Right hindlimb (tissue), 1 donor: Measurements from ENCODE around the gene PLGRKT.
"Not testable (repeated sequence)": the region's sequence is repeated elsewhere in the genome, so short reads cannot be mapped to it uniquely, and the experiment has no call there.

ENCODE experiments used
- DNase-seq: peaks from one replicate; pipeline ENCODE4 v3.0.0-alpha.2; 2018

The PLGRKT gene

DNA sequence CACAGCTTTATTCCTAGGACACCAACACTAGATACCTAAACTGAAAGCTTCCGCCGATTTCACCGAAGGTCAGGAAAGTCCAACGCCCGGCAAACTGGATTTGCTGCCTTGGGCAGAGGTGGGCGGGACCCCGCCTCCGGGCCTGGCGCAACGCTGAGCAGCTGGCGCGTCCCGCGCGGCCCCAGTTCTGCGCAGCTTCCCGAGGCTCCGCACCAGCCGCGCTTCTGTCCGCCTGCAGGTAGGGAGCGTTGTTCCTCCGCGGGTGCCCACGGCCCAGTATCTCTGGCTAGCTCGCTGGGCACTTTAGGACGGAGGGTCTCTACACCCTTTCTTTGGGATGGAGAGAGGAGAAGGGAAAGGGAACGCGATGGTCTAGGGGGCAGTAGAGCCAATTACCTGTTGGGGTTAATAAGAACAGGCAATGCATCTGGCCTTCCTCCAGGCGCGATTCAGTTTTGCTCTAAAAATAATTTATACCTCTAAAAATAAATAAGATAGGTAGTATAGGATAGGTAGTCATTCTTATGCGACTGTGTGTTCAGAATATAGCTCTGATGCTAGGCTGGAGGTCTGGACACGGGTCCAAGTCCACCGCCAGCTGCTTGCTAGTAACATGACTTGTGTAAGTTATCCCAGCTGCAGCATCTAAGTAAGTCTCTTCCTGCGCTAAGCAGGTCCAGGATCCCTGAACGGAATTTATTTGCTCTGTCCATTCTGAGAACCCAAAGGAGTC, 12.8 kb upstream of the PLGRKT start, which contains the start of gene CD274:
TSS of gene CD274 (plus strand) at position 184 of the 733 bp plus-strand sequence. CDS start 5,572 bp downstream, outside the sequence.
- DNase-seq, result peak; percentile 87

DNA sequence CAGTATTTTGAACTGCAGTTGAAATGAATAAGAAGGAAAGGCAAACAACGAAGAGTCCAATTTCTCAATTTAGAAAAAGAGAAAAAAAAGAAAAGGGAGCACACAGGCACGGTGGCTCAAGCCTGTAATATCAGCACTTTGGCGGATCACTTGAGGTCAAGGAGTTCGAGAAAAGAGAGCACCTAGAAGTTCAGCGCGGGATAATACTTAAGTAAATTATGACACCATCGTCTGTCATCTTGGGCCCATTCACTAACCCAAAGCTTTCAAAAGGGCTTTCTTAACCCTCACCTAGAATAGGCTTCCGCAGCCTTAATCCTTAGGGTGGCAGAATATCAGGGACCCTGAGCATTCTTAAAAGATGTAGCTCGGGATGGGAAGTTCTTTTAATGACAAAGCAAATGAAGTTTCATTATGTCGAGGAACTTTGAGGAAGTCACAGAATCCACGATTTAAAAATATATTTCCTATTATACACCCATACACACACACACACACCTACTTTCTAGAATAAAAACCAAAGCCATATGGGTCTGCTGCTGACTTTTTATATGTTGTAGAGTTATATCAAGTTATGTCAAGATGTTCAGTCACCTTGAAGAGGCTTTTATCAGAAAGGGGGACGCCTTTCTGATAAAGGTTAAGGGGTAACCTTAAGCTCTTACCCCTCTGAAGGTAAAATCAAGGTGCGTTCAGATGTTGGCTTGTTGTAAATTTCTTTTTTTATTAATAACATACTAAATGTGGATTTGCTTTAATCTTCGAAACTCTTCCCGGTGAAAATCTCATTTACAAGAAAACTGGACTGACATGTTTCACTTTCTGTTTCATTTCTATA, 12.0 kb upstream of the PLGRKT start:
- no peak for DNase-seq

- no peak for DNase-seq
These were observed 11.0 kb upstream of the PLGRKT start for GRCh38 chr9:5448461-5449435.

- no peak for DNase-seq
These were observed 10.3 kb upstream of the PLGRKT start for GRCh38 chr9:5448016-5448415.

- DNase-seq, result no peak
These were observed 9.6 kb upstream of the PLGRKT start for GRCh38 chr9:5447337-5447736.

DNA sequence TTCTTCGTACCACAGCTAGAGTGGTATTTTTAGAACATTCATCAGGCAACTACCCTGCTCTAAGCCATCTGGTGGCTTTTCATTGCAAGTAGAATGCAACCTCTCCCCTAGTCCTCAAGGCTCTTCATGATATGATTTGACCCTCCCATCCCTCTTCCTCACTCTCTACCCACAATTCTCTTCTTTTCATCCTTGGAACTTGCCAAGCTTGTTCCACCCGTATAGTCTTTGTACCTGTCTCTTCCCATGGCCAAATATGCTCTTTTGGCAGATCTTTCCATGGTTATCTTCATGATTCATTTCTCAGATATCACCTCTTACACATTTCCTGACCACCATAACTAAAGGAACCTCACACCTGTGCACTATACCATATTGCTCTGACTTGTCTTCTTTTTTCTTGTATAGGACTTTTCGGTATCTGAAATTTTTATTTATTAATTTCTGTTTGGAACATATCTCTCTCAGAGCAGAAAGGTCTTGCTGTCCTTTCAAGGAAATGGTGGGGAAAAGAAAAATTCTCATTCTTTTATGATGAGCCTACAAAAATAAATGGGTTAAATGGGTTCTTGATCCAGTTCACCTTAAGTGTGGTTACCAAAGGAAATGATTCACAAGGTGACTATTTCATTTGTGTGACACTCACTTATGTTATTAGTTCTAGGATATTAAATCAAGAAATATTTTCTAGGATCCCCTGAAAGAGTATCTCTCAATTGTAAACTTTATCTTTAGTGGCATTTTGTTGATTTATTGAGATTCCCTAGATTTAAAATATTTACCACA, 8.9 kb upstream of the PLGRKT start:
- DNase-seq, result no peak

- DNase-seq, result no peak
These were observed 8.2 kb upstream of the PLGRKT start for GRCh38 chr9:5445886-5446285.

- not testable (repeated sequence) for DNase-seq
These were observed 7.4 kb upstream of the PLGRKT start for GRCh38 chr9:5445096-5445495.

GRCh38 chr9:5443850-5444249, 6.1 kb upstream of the PLGRKT start:
- DNase-seq, result no peak

- no peak for DNase-seq
These were observed 4.8 kb upstream of the PLGRKT start for GRCh38 chr9:5442400-5443011.

DNA sequence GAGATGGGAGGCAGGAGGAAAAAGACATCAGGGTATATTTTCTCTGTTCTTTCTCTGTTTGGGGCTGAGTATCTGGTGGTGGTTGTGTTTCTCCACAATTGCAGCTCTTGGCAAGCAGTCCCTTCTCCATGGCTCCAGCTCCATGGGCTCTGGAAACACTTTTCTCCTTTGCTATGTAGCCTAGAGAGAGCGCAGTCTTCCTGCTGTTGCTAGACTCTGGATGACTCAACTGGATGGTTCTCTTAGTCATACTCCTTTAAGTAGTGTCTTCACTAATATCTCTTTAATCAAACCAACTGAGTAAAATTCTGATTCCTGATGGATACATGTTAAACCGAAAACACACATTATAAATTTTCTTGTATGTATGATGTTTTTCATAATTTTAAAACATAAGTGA, 3.3 kb upstream of the PLGRKT start:
- DNase-seq, result no peak

- no peak for DNase-seq
These were observed 2.7 kb upstream of the PLGRKT start for GRCh38 chr9:5440426-5440825.

DNA sequence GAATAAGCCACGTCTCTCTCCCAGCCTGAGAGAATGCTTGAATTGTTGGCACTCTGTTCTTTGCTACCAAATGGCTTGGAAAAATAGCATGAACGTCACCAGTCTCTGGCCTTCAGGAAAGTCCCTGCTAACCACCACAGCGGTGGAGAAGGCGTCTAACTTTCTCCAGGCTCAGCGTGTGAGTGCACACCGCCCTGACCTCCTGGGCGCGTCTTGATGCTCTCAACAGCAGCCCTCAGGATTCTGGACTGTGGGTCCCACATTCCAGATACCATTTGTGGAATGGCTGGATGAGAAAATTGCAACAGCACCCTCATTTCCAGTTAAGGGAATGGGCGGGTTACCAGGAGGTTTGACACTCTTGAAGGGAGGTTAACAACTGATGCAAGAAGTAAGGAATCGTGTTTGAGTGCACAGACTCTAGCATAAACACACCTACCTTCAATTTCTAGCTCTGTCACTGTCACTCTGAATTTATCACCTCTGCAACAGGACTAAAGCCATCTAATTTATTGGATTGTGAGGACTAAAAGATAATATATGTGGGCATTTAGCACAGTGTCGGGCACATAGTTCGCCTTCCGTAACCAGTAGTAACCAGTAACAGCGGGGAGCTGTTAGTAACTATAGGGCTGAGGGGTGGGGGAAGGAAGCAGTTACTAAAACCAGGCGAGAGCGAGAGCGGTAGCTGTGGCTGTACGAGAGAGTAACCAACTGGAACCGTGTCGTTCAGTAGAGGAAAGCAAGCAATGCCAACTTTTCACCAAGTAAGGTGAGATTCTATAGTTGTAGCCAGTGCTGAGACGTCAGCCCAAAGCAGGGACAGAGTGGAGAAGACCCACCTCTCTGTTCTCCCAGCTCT, 807 bp upstream of the PLGRKT start:
- no peak for DNase-seq

- DNase-seq, result no peak
These were observed 1.3 kb downstream of the PLGRKT start for GRCh38 chr9:5436441-5436840.

GRCh38 chr9:5435912-5436311, 1.8 kb downstream of the PLGRKT start:
- DNase-seq, result no peak

GRCh38 chr9:5433841-5434810, 3.6 kb downstream of the PLGRKT start:
- not testable (repeated sequence) for DNase-seq

GRCh38 chr9:5433328-5433727, 4.4 kb downstream of the PLGRKT start:
- not testable (repeated sequence) for DNase-seq

- DNase-seq, result not testable (repeated sequence)
These were observed 4.8 kb downstream of the PLGRKT start for GRCh38 chr9:5432890-5433289.

GRCh38 chr9:5430912-5431311, 6.8 kb downstream of the PLGRKT start:
- no peak for DNase-seq
